T1000 (cell line): ENCODE measurements around the gene HTATSF1.

ENCODE experiments used
- DNase-seq: peaks from one replicate; lab custom pipeline; 2025; ENCODE audit warnings: mixed read lengths; lab: John Stamatoyannopoulos, UW

The HTATSF1 gene

GRCh38 chrX:136497556-136498052, at the start of gene HTATSF1:
TSS of gene HTATSF1 (plus strand) at chrX:136497592. CDS start at chrX:136497685, 93 bp downstream.
- DNase-seq = peak; percentile 9

- no peak for DNase-seq
Observed at GRCh38 chrX:136447968-136448367, 49.4 kb upstream of the HTATSF1 start.

- DNase-seq = no peak
Observed at GRCh38 chrX:136450050-136450830, 47.2 kb upstream of the HTATSF1 start.

GRCh38 chrX:136452614-136453013, 44.8 kb upstream of the HTATSF1 start:
- DNase-seq = no peak

GRCh38 chrX:136453114-136453513, 44.3 kb upstream of the HTATSF1 start:
- no peak for DNase-seq

GRCh38 chrX:136453771-136454170, 43.6 kb upstream of the HTATSF1 start:
- no peak for DNase-seq

GRCh38 chrX:136456133-136456532, 41.3 kb upstream of the HTATSF1 start:
- no peak for DNase-seq

- DNase-seq = no peak
Observed at GRCh38 chrX:136457303-136457917, 40.0 kb upstream of the HTATSF1 start.

- no peak for DNase-seq
Observed at GRCh38 chrX:136464589-136464988, 32.8 kb upstream of the HTATSF1 start.

GRCh38 chrX:136467303-136467702, 30.1 kb upstream of the HTATSF1 start:
- DNase-seq = no peak

GRCh38 chrX:136468391-136469103, 28.8 kb upstream of the HTATSF1 start:
- no peak for DNase-seq

GRCh38 chrX:136473663-136474062, 23.7 kb upstream of the HTATSF1 start:
- DNase-seq = no peak

- no peak for DNase-seq
Observed at GRCh38 chrX:136475236-136475635, 22.2 kb upstream of the HTATSF1 start.

GRCh38 chrX:136476501-136476900, 20.9 kb upstream of the HTATSF1 start:
- no peak for DNase-seq

- DNase-seq = no peak
Observed at GRCh38 chrX:136477026-136477425, 20.4 kb upstream of the HTATSF1 start.

- DNase-seq = no peak
Observed at GRCh38 chrX:136480383-136480782, 17.0 kb upstream of the HTATSF1 start.

- no peak for DNase-seq
Observed at GRCh38 chrX:136487647-136488046, 9.7 kb upstream of the HTATSF1 start, which contains the start of gene BRS3. TSS of gene BRS3 (plus strand) at chrX:136487947. CDS start at chrX:136488115, 168 bp downstream.

GRCh38 chrX:136488706-136489105, 8.7 kb upstream of the HTATSF1 start:
- DNase-seq = no peak

- DNase-seq = no peak
Observed at GRCh38 chrX:136491832-136492231, 5.6 kb upstream of the HTATSF1 start.

- no peak for DNase-seq
Observed at GRCh38 chrX:136493011-136493410, 4.4 kb upstream of the HTATSF1 start.

- no peak for DNase-seq
Observed at GRCh38 chrX:136495043-136495442, 2.3 kb upstream of the HTATSF1 start.

- no peak for DNase-seq
Observed at GRCh38 chrX:136496186-136496763, 1.1 kb upstream of the HTATSF1 start.
